ENCODE results near the gene EFNA1. TPM values are rescaled to one million over a fixed set of nuclear protein-coding genes. Genes with fewer than 3 reads are reported as not detected.

Gene EFNA1
- total and polyA plus RNA-seq, 2 of the 8 experiments (the other 6 are each of a cell fraction or from before 2014, with no cell fraction given): 4.9 to 14.6 TPM

GRCh38 chr1:155116113-155116764 is 11.4 kb upstream of the EFNA1 start:
- 76% methylated on average over 5 of the region's 5 CpGs; no CpG with 5 or more reads in 1 of the 2 experiments for WGBS, 2 experiments (ENCODE audit: extremely low coverage in 1 of 2, insufficient coverage in 1 of 2, insufficient read length in 1 of 2, insufficient replicate concordance in 2 of 2, low coverage in 1 of 2, low lambda C conversion rate in 2 of 2, missing lambda C conversion rate in 1 of 2)
- CTCF ChIA-PET (ENCODE audit: partially characterized antibody): interaction anchor here (0.7 to 3.9 kb wide), 11 partner anchors 9 to 372 kb away, joined by 3 to 26 read pairs (median 6); partner anchors contain the start of gene KRTCAP2

More at GRCh38 chr1:155116113-155116764, 11.4 kb upstream of the EFNA1 start:
- H3K4ac ChIP-seq (replicated peaks; ENCODE audit: insufficient read length, low read depth, low read length): no peak overlapping the region
- no peak overlapping the region for H4K5ac ChIP-seq (ENCODE audit: insufficient read length, low read depth, low read length)
- H3K56ac ChIP-seq (replicated peaks; ENCODE audit: insufficient read length, low read depth, low read length): no peak overlapping the region
- peaks cover 0 to 3% (median 0%) of the 10 kb centered on the region in 4 experiments; a peak in 1 of 7 replicates for H3K27me3 ChIP-seq (replicated peaks in 1 of 4; ENCODE audit: control insufficient read depth in 3 of 4, extremely low read depth in 1 of 4, insufficient read depth in 3 of 4, low read length in 3 of 4)
- no peak overlapping the region for H3K9ac ChIP-seq (replicated peaks in 1 of 4; ENCODE audit: extremely low read depth in 1 of 4, low read depth in 3 of 4, low read length in 3 of 4)
- H3K14ac ChIP-seq (ENCODE audit: insufficient read length): no peak overlapping the region
- no peak overlapping the region for H3K4me3 ChIP-seq (ENCODE audit: extremely low read depth in 1 of 4, insufficient read depth in 2 of 4, low read depth in 3 of 4, low read length in 4 of 4)
- no peak overlapping the region for H2BK5ac ChIP-seq (ENCODE audit: low read depth, low read length)
- TF ChIP-seq ZNF274 (IDR thresholded peaks at IDR 0.05; ENCODE audit: borderline replicate concordance, extremely low read depth, low read length) (no peak), EZH2 (IDR thresholded peaks at IDR 0.05; ENCODE audit: low read depth, low read length, severe bottlenecking) (no peak), RXRA (IDR thresholded peaks at IDR 0.05; ENCODE audit: insufficient read depth, low read depth, low read length) (no peak), POU5F1 (IDR thresholded peaks at IDR 0.05; ENCODE audit: low read depth, low read length) (no peak), RFX5 (IDR thresholded peaks at IDR 0.05; ENCODE audit: borderline replicate concordance, low read depth, low read length) (no peak)
- H4K20me1 ChIP-seq (replicated peaks in 1 of 2; ENCODE audit: control insufficient read depth in 1 of 2, insufficient read depth in 2 of 2, low read length in 2 of 2): no peaks in the 10 kb centered on the region
- no peak overlapping the region for H2BK15ac ChIP-seq (ENCODE audit: low read length)
- H3K79me1 ChIP-seq (ENCODE audit: low read depth, low read length): no peaks in the 10 kb centered on the region
- FAIRE-seq: no peak
- POLR2A ChIA-PET (ENCODE audit: partially characterized antibody): interaction anchor here (1.0 to 2.3 kb wide), 4 partner anchors 10 to 57 kb away, joined by 3 to 10 read pairs (median 4); partner anchors contain the start of gene KRTCAP2
- H2BK20ac ChIP-seq (ENCODE audit: low read length): no peak overlapping the region
- H4K91ac ChIP-seq (replicated peaks; ENCODE audit: insufficient read length, low read length): no peak overlapping the region
- no peak overlapping the region for H3K18ac ChIP-seq (ENCODE audit: extremely low read depth, low read length)
- no peak overlapping the region for H3K4me2 ChIP-seq (ENCODE audit: insufficient read depth in 1 of 2, low read depth in 2 of 2, low read length in 2 of 2)
- no peak overlapping the region for H4K8ac ChIP-seq (ENCODE audit: extremely low read depth, insufficient read depth, low read length)
- no peak overlapping the region; the same call in 1 of the 2 replicates for H2AFZ ChIP-seq (ENCODE audit: low read length)
- no peaks in the 10 kb centered on the region for H3K23me2 ChIP-seq (ENCODE audit: low read depth, low read length)
- H3K9me3 ChIP-seq (ENCODE audit: insufficient read depth in 2 of 2, low read depth in 1 of 2, low read length in 1 of 2): no peaks in the 10 kb centered on the region
- DNase-seq (ENCODE audit: low read depth in 1 of 2, low spot score in 2 of 2): no peak
- no peak overlapping the region for H2AK5ac ChIP-seq (ENCODE audit: low read depth, low read length)
- H3K36me3 ChIP-seq (ENCODE audit: control insufficient read depth in 2 of 4, insufficient read depth in 4 of 4, low read length in 3 of 4): no peaks in the 10 kb centered on the region
- H2BK12ac ChIP-seq (ENCODE audit: low read depth, low read length): no peak overlapping the region
- H3K79me2 ChIP-seq (ENCODE audit: control insufficient read depth in 1 of 2, insufficient read depth in 2 of 2, low read length in 2 of 2): no peaks in the 10 kb centered on the region
- no peak overlapping the region for H3K23ac ChIP-seq (ENCODE audit: insufficient read length)
- no peak overlapping the region for H2BK120ac ChIP-seq (replicated peaks; ENCODE audit: low read depth, low read length)
- no peak overlapping the region for H3K27ac ChIP-seq (ENCODE audit: low read depth, low read length)
- peaks cover 0 to 3% (median 0%) of the 10 kb centered on the region in 4 experiments; a peak in 2 of 7 replicates for H3K4me1 ChIP-seq (replicated peaks in 1 of 4; ENCODE audit: control insufficient read depth in 3 of 4, insufficient read depth in 4 of 4, low read length in 3 of 4)

Data from H1 (cell line).